Osteoblast (primary cell): ENCODE results near the gene TBC1D2B. TPM values are rescaled to one million over a fixed set of nuclear protein-coding genes. Genes with fewer than 3 reads are reported as not detected.

ENCODE experiments used
- DNase-seq: peaks from one replicate; pipeline ENCODE4 v3.0.0; 2011; ENCODE audit warnings: low spot score, mixed read lengths; ENCODE audit not compliant: insufficient read length; ENCODE audit errors: missing footprints
- H2AFZ ChIP-seq: 2 replicates; pipeline ENCODE4 v1.6.0; 2011; ENCODE audit warnings: mild to moderate bottlenecking, low read length
- H3K27ac ChIP-seq: 2 replicates; pipeline ENCODE4 v1.5.1; 2011; ENCODE audit warnings: mild to moderate bottlenecking, low read depth, low read length, moderate library complexity
- H3K27me3 ChIP-seq: 2 replicates; pipeline ENCODE4 v1.6.0; 2012; ENCODE audit warnings: mild to moderate bottlenecking, control low read depth, inconsistent platforms, low read length, moderate library complexity; ENCODE audit not compliant: insufficient read depth
- H3K36me3 ChIP-seq: 2 replicates; pipeline ENCODE4 v1.5.1; 2011; ENCODE audit warnings: mild to moderate bottlenecking, low read length, control low read depth, moderate library complexity; ENCODE audit not compliant: insufficient read depth
- H3K4me1 ChIP-seq: 2 replicates; pipeline ENCODE4 v1.5.1; 2011; ENCODE audit warnings: mild to moderate bottlenecking, low read length, control low read depth, moderate library complexity; ENCODE audit not compliant: insufficient read depth
- H3K4me2 ChIP-seq: 2 replicates; pipeline ENCODE4 v1.6.0; 2011; ENCODE audit warnings: mild to moderate bottlenecking, low read length; ENCODE audit not compliant: insufficient read depth
- H3K4me3 ChIP-seq: fragments of 200-600 bp; sonication (generic); 3 replicates; pipeline ENCODE4 v1.5.1; 2012; ENCODE audit warnings: mild to moderate bottlenecking, low read length, inconsistent platforms; ENCODE audit not compliant: insufficient read depth
- H3K79me2 ChIP-seq: 2 replicates; pipeline ENCODE4 v1.6.0; 2012; ENCODE audit warnings: mild to moderate bottlenecking, low read length, control low read depth, inconsistent platforms; ENCODE audit not compliant: insufficient read depth
- H3K9me3 ChIP-seq: 2 replicates; pipeline ENCODE4 v1.5.1; 2011; ENCODE audit warnings: low read depth, low read length, control low read depth
- H4K20me1 ChIP-seq: 2 replicates; pipeline ENCODE4 v1.6.0; 2012; ENCODE audit warnings: mild to moderate bottlenecking, low read length, control low read depth; ENCODE audit not compliant: insufficient read depth
- CTCF ChIP-seq: IDR thresholded peaks from 2 replicates; pipeline ENCODE4 v1.5.1; 2011; ENCODE audit warnings: mild to moderate bottlenecking, low read depth, low read length, moderate library complexity; ENCODE audit errors: extremely low read depth
- total RNA-seq: library from RNA; depleted of rRNA; stranded (reverse); fragments of >200 nt; gene quantifications from 2 replicates; pipeline ENCODE4 v1.2.3, GENCODE V29; 2012

The TBC1D2B gene
- total RNA-seq, 1 donor, result 58.3 TPM

- no peak for DNase-seq
- H3K9me3 ChIP-seq, result no peaks in the 10 kb centered on the region
- no peak for TF ChIP-seq CTCF
- H2AFZ ChIP-seq, result no peak overlapping the region
- H3K4me3 ChIP-seq, result no peak overlapping the region
- peaks cover 89% of the 10 kb centered on the region for H3K4me1 ChIP-seq
- H4K20me1 ChIP-seq, result peaks cover 3% of the 10 kb centered on the region
- H3K4me2 ChIP-seq, result peak overlapping the region; percentile 17
- H3K79me2 ChIP-seq, result peaks cover 77% of the 10 kb centered on the region
- no peaks in the 10 kb centered on the region for H3K36me3 ChIP-seq
- peak overlapping the region; percentile 96 for H3K27ac ChIP-seq
- H3K27me3 ChIP-seq, result no peaks in the 10 kb centered on the region
These were observed 8.5 kb downstream of the TBC1D2B start for GRCh38 chr15:78069052-78069414.

- H3K27ac ChIP-seq, result peak overlapping the region; percentile 96
- no peaks in the 10 kb centered on the region for H3K9me3 ChIP-seq
- H3K4me1 ChIP-seq, result peaks cover 94% of the 10 kb centered on the region
- H4K20me1 ChIP-seq, result peaks cover 3% of the 10 kb centered on the region
- peak overlapping the region; percentile 17 for H3K4me2 ChIP-seq
- H3K79me2 ChIP-seq, result peaks cover 78% of the 10 kb centered on the region
- no peak for DNase-seq
- no peak for TF ChIP-seq CTCF
- no peak overlapping the region for H2AFZ ChIP-seq
- no peak overlapping the region for H3K4me3 ChIP-seq
- no peaks in the 10 kb centered on the region for H3K36me3 ChIP-seq
- no peaks in the 10 kb centered on the region for H3K27me3 ChIP-seq
These were observed 9.9 kb downstream of the TBC1D2B start for GRCh38 chr15:78067328-78068228.

GRCh38 chr15:78065973-78066946, 11.3 kb downstream of the TBC1D2B start:
- Histone ChIP-seq H3K4me2 (peak overlapping the region; percentile 56), H4K20me1 (peaks cover 3% of the 10 kb centered on the region), H3K27me3 (no peaks in the 10 kb centered on the region), H3K36me3 (no peaks in the 10 kb centered on the region), H2AFZ (no peak overlapping the region), H3K79me2 (peaks cover 75% of the 10 kb centered on the region), H3K27ac (peak overlapping the region; percentile 96), H3K4me3 (peak overlapping the region; percentile 35), H3K4me1 (peaks cover 90% of the 10 kb centered on the region), H3K9me3 (no peaks in the 10 kb centered on the region)
- no peak for DNase-seq
- TF ChIP-seq CTCF, result no peak
